ENCODE data around the gene LSR.

Gene LSR

GRCh38 chr19:35248310-35249145 lies at the start of gene LSR:
Gene LSR, plus strand, starts transcription at chr19:35249002. Its CDS starts 21 bp downstream, at chr19:35249023.
- DNase-seq = peak; percentile 93

GRCh38 chr19:35199481-35199880 lies 49.3 kb upstream of the LSR start:
- no peak for DNase-seq

GRCh38 chr19:35202722-35203688 lies 45.8 kb upstream of the LSR start:
- DNase-seq = no peak

GRCh38 chr19:35204799-35205732 lies 43.7 kb upstream of the LSR start:
- DNase-seq = no peak

GRCh38 chr19:35205733-35206323 lies 43.0 kb upstream of the LSR start:
- DNase-seq = no peak

- peak; percentile 1 for DNase-seq
These were observed 42.4 kb upstream of the LSR start for GRCh38 chr19:35206379-35206778.

GRCh38 chr19:35206855-35207254 lies 41.9 kb upstream of the LSR start:
- DNase-seq = no peak

- DNase-seq = no peak
These were observed 41.4 kb upstream of the LSR start for GRCh38 chr19:35207391-35207871.

GRCh38 chr19:35208121-35208520 lies 40.7 kb upstream of the LSR start:
- no peak for DNase-seq

GRCh38 chr19:35209646-35210045 lies 39.2 kb upstream of the LSR start:
- DNase-seq = no peak

- no peak for DNase-seq
These were observed 37.1 kb upstream of the LSR start for GRCh38 chr19:35211545-35212230.

- no peak for DNase-seq
These were observed 36.6 kb upstream of the LSR start for GRCh38 chr19:35212241-35212640.

- peak; percentile 94 for DNase-seq
These were observed 34.9 kb upstream of the LSR start for GRCh38 chr19:35213663-35214632.

GRCh38 chr19:35214766-35215422 lies 33.9 kb upstream of the LSR start:
- no peak for DNase-seq

- no peak for DNase-seq
These were observed 32.6 kb upstream of the LSR start for GRCh38 chr19:35216016-35216832.

- DNase-seq = peak; percentile 64
These were observed 31.8 kb upstream of the LSR start for GRCh38 chr19:35216833-35217648.

- DNase-seq = no peak
These were observed 31.2 kb upstream of the LSR start for GRCh38 chr19:35217649-35217990.

GRCh38 chr19:35219008-35219407 lies 29.8 kb upstream of the LSR start:
- no peak for DNase-seq
